AG04450 (cell line): ENCODE measurements around the gene RTN4RL2. TPM values are rescaled to one million over a fixed set of nuclear protein-coding genes. Genes with fewer than 3 reads are reported as not detected.
A peak's percentile ranks its signal among the peaks of the same experiment; 100 is the strongest.

Experiments
- CTCF ChIA-PET: fragments of 300-600, 350-600 bp; formaldehyde crosslinking; extraction: SDS; loops from one replicate; lab custom pipeline; 2022; ENCODE audit warnings: antibody characterized with exemption, inconsistent platforms; lab: Charles Lee
- POLR2A ChIA-PET: fragments of 350-600 bp; formaldehyde crosslinking; extraction: SDS; loops from one replicate; lab custom pipeline; 2021; ENCODE audit warnings: antibody characterized with exemption, inconsistent platforms; lab: Yijun Ruan, JAX
- DNase-seq: peaks from one replicate; pipeline ENCODE4 v3.0.0-alpha.2; 2011; ENCODE audit warnings: low read depth, low spot score
- H3K27ac ChIP-seq: one replicate; pipeline ENCODE4 v1.5.1; 2012; ENCODE audit warnings: low read depth, low read length, control low read depth
- H3K27me3 ChIP-seq: one replicate; pipeline ENCODE4 v1.6.0; 2012; ENCODE audit warnings: low read length; ENCODE audit not compliant: control insufficient read depth, insufficient read depth
- H3K4me3 ChIP-seq: 2 replicates; pipeline ENCODE4 v1.5.1; 2011; ENCODE audit warnings: mild to moderate bottlenecking, low read depth, low read length, control low read depth
- H3K9me3 ChIP-seq: 2 replicates; pipeline ENCODE4 v1.5.1; 2012; ENCODE audit warnings: low read length; ENCODE audit not compliant: control insufficient read depth, insufficient read depth
- CTCF ChIP-seq: IDR thresholded peaks from 2 replicates; pipeline ENCODE4 v1.5.1; 2011; ENCODE audit warnings: low read depth, low read length, control low read depth, inconsistent platforms
- polyA plus RNA-seq: library from polyadenylated mRNA; depleted of rRNA; stranded (reverse); fragments of >200 nt; gene quantifications from 2 replicates; pipeline ENCODE4 v1.2.3, GENCODE V29; 2011

RTN4RL2 gene
- polyA plus RNA-seq, 1 experiment: 0.11 TPM

- ChIA-PET POLR2A (interaction anchor here (0.6 kb wide), 1 partner anchor 198 kb away, joined by 4 read pairs; no protein-coding TSS in a partner anchor), CTCF (interaction anchor here (0.6 to 5.7 kb wide), 46 partner anchors 9 to 1172 kb away, joined by 3 to 215 read pairs (median 6); partner anchors contain the start of genes SLC43A1, SLC43A3, SSRP1 and TIMM10)
- Histone ChIP-seq H3K27ac (no peak overlapping the region), H3K4me3 (0 out of 2 replicates have a peak overlapping the region, but pooled peaks have one; percentile 7), H3K9me3 (no peaks in the 10 kb centered on the region), H3K27me3 (peaks cover 41% of the 10 kb centered on the region)
- no peak for DNase-seq
- TF ChIP-seq CTCF: no peak
Measured at GRCh38 chr11:57457643-57458023, 2.7 kb upstream of the RTN4RL2 start.

- Histone ChIP-seq H3K27me3 (peaks cover 40% of the 10 kb centered on the region), H3K4me3 (no peak overlapping the region), H3K9me3 (no peaks in the 10 kb centered on the region), H3K27ac (no peak overlapping the region)
- DNase-seq: no peak
- TF ChIP-seq CTCF: no peak
- CTCF ChIA-PET: interaction anchor here (0.6 to 5.7 kb wide), 49 partner anchors 11 to 1172 kb away, joined by 3 to 215 read pairs (median 6); partner anchors contain the start of genes SLC43A1, SLC43A3, TIMM10 and UBE2L6
- POLR2A ChIA-PET: interaction anchor here (0.6 kb wide), 2 partner anchors 194 to 197 kb away, joined by 3 to 4 read pairs; no protein-coding TSS in a partner anchor
Measured at GRCh38 chr11:57458060-57458409, 2.3 kb upstream of the RTN4RL2 start.

- ChIA-PET CTCF (interaction anchor here (0.6 to 5.7 kb wide), 49 partner anchors 8 to 1171 kb away, joined by 3 to 215 read pairs (median 5); partner anchors contain the start of genes SLC43A1, SLC43A3 and TIMM10), POLR2A (interaction anchor here (0.6 kb wide), 2 partner anchors 193 to 197 kb away, joined by 3 to 4 read pairs; no protein-coding TSS in a partner anchor)
- Histone ChIP-seq H3K4me3 (peak overlapping the region; percentile 43), H3K27ac (no peak overlapping the region), H3K9me3 (no peaks in the 10 kb centered on the region), H3K27me3 (peaks cover 34% of the 10 kb centered on the region)
- no peak for DNase-seq
- peak; percentile 78 for TF ChIP-seq CTCF
Measured at GRCh38 chr11:57458410-57459163, 1.7 kb upstream of the RTN4RL2 start.

- Histone ChIP-seq H3K27ac (no peak overlapping the region), H3K27me3 (peaks cover 32% of the 10 kb centered on the region), H3K9me3 (no peaks in the 10 kb centered on the region), H3K4me3 (peak overlapping the region; percentile 62)
- CTCF ChIA-PET: interaction anchor here (0.6 to 5.7 kb wide), 56 partner anchors 9 to 1065 kb away, joined by 3 to 215 read pairs (median 5); partner anchors contain the start of genes SLC43A1, SLC43A3 and TIMM10
- TF ChIP-seq CTCF: no peak
- no peak for DNase-seq
- POLR2A ChIA-PET: interaction anchor here (0.7 to 1.0 kb wide), 3 partner anchors 32 to 55 kb away, joined by 5 to 13 read pairs (median 6); no protein-coding TSS in a partner anchor
Measured at GRCh38 chr11:57459164-57460021, 935 bp upstream of the RTN4RL2 start.
